ENCODE measurements around the gene HPF1.

DNA sequence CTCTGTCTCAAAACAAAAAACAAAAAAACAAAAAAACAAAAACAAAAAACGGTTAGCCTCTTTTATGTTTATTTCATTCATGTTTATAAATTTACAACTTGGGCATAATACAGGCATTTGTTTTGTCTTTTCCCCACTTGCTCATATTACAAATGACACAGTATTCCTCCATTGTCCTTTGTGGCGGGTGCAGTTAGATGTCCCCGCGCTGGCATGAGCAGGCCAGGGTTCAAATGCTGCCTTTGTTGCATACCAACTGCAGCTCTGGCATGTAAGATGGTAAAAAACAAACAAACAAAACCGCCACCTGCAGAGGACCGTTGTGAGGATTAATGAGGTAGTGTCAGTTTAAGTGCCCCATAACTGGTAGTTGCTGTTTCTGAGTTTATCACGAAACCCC lies 16.1 kb upstream of the HPF1 start:
- no peak for TF ChIP-seq CREM (IDR thresholded peaks at IDR 0.05)
- TF ChIP-seq CREM (CRISPR knock-in tag; IDR thresholded peaks at IDR 0.05): no peak
- no peak for TF ChIP-seq DNMT1 (CRISPR knock-in tag; IDR thresholded peaks at IDR 0.05)
- no peak for TF ChIP-seq IRF9 (CRISPR knock-in tag; IDR thresholded peaks at IDR 0.05; ENCODE audit: borderline replicate concordance)
- TF ChIP-seq, protein P1, sequence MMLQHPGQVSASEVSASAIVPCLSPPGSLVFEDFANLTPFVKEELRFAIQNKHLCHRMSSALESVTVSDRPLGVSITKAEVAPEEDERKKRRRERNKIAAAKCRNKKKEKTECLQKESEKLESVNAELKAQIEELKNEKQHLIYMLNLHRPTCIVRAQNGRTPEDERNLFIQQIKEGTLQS (CRISPR knock-in tag; IDR thresholded peaks at IDR 0.05): no peak

Data from HepG2 (cell line).